H7 (cell line): ENCODE data around the gene TRAT1. TPM values are rescaled to one million over a fixed set of nuclear protein-coding genes. Genes with fewer than 3 reads are reported as not detected.

Experiments used
- DNase-seq: peaks from one replicate; pipeline ENCODE4 v3.0.0; 2012
- H3K27me3 ChIP-seq: 2 replicates; pipeline ENCODE4 v1.6.0; 2011; ENCODE audit warnings: mild to moderate bottlenecking, low read length; ENCODE audit not compliant: control insufficient read depth, insufficient read depth
- H3K36me3 ChIP-seq: replicated peaks from 2 replicates; pipeline ENCODE4 v1.5.1; 2011; ENCODE audit warnings: low read length; ENCODE audit not compliant: control insufficient read depth, insufficient read depth
- H3K4me3 ChIP-seq: 2 replicates; pipeline ENCODE4 v1.5.1; 2011; ENCODE audit warnings: low read depth, mild to moderate bottlenecking, control low read depth, low read length, moderate library complexity; ENCODE audit not compliant: insufficient read depth
- total RNA-seq: library from RNA; depleted of rRNA; stranded (reverse); fragments of >200 nt; shearing (Covaris generic); gene quantifications from 2 replicates; pipeline ENCODE4 v1.2.3, GENCODE V29; 2014; rRNA removed

The TRAT1 gene
- total RNA-seq, 1 experiment from 2014 or later: not detected

- H3K4me3 ChIP-seq: no peak overlapping the region
- DNase-seq: no peak
- H3K36me3 ChIP-seq: no peaks in the 10 kb centered on the region
Measured at GRCh38 chr3:108887121-108887520, 64.5 kb downstream of the TRAT1 start.

GRCh38 chr3:108887777-108888176 is 65.2 kb downstream of the TRAT1 start:
- no peak for DNase-seq
- no peak overlapping the region for H3K4me3 ChIP-seq
- H3K36me3 ChIP-seq: no peaks in the 10 kb centered on the region
- no peaks in the 10 kb centered on the region for H3K27me3 ChIP-seq

More at GRCh38 chr3:108887121-108887520, 64.5 kb downstream of the TRAT1 start:
- no peaks in the 10 kb centered on the region for H3K27me3 ChIP-seq

DNA sequence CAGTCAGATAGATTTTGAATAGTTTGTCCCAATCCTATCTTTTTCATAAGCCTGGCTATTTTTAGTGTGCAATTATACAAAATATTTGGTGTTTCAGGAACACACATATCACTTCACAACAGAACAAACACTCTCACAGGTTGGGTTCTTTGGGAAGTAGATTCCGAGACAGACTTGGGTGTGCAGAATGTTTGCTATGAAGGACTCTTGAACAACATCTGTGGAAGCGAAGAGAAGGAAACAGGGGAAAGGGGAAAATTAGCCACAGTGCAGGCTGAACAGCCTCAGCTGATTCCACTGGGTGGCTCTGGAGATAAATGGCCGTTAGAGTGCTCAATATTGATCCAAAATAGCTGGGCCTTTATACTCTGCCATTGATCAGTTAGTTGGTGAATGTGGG is 69.2 kb downstream of the TRAT1 start:
- H3K4me3 ChIP-seq: no peak overlapping the region
- no peaks in the 10 kb centered on the region for H3K36me3 ChIP-seq
- no peak for DNase-seq

DNA sequence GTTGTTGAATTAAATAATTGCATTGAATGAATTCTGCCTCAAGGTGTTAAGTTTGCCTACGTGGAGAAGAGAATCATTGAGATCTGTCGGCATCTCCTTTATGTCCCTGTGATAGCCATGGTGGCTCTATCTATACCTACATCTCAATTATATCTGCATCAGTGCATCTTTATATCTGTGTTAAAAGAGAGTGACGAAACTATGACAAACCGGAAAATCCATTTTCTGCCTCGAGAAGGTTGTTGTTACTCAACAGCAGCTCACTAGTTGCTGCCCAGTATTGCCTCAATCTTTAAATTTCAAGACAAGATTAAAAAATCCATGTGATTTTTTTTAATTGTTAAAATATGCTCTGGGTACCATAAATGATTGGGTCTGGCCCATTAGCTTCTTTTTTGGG is 72.4 kb downstream of the TRAT1 start:
- H3K27me3 ChIP-seq: no peaks in the 10 kb centered on the region
- no peak overlapping the region for H3K4me3 ChIP-seq
- no peaks in the 10 kb centered on the region for H3K36me3 ChIP-seq
- DNase-seq: no peak

More for the DNA sequence above, 69.2 kb downstream of the TRAT1 start:
- no peaks in the 10 kb centered on the region for H3K27me3 ChIP-seq

GRCh38 chr3:108897883-108898282 is 75.3 kb downstream of the TRAT1 start:
- H3K4me3 ChIP-seq: no peak overlapping the region
- no peaks in the 10 kb centered on the region for H3K27me3 ChIP-seq
- DNase-seq: no peak
- no peaks in the 10 kb centered on the region for H3K36me3 ChIP-seq

DNA sequence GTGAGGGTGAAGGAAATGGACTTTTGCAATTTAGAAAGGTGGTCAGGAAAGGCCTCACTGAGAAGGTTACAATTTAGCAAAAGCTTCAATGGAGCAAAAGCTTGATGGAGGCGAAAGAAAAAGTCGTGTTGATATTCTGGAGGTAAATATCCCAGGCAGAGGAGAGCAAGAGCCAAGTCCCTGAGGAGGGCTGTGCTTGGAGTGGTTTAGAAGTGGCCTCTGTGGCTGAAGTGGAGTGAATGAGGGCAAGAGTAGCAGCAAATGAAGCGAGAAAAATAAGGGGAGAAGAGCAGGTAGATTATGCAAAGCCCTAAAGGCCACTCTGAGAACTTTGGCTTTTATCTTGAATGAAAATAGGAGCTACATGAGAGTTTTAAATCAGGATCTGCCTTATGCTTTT is 76.9 kb downstream of the TRAT1 start:
- no peak overlapping the region for H3K4me3 ChIP-seq
- H3K27me3 ChIP-seq: no peaks in the 10 kb centered on the region
- H3K36me3 ChIP-seq: no peaks in the 10 kb centered on the region
- no peak for DNase-seq

Other genes with a start within 250 kb of the TRAT1 start
- gene CIP2A, start 233.3 kb upstream of the TRAT1 start, total RNA-seq: 38.0 and 38.8 TPM in 2 replicates
- gene DZIP3, start 233.1 kb upstream of the TRAT1 start, total RNA-seq: 14.5 and 22.6 TPM in 2 replicates
- gene RETNLB, start 65.4 kb upstream of the TRAT1 start, total RNA-seq: not detected in 2 replicates
- not detected in 2 replicates for gene GUCA1C, start 131.1 kb downstream of the TRAT1 start, total RNA-seq